ENCODE results near the gene ERMARD. TPM values are rescaled to one million over a fixed set of nuclear protein-coding genes. Genes with fewer than 3 reads are reported as not detected.

ERMARD gene
- polyA plus RNA-seq, 1 experiment = 31.8 TPM

DNA sequence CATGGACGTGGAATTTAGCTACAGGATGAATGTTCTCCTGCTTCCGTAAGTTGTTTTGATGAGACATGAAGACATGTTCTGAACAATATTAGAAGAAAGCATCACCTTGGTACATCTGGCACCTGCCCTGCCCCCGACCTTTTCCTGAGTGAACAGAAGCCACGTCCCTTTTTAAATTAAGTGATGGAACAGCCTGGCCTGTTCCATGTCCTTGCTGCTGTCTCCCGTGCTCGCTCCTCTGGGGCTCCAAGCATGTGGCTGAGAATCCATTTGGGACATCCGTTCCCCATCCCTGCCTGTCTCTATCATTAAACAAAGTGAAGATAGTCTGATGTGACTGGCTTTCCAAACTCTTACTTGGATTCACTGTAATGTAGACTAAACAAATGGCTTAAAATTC is 36.4 kb downstream of the ERMARD start:
- no peak for DNase-seq (ENCODE audit: low read depth)
- TF ChIP-seq, protein P1, sequence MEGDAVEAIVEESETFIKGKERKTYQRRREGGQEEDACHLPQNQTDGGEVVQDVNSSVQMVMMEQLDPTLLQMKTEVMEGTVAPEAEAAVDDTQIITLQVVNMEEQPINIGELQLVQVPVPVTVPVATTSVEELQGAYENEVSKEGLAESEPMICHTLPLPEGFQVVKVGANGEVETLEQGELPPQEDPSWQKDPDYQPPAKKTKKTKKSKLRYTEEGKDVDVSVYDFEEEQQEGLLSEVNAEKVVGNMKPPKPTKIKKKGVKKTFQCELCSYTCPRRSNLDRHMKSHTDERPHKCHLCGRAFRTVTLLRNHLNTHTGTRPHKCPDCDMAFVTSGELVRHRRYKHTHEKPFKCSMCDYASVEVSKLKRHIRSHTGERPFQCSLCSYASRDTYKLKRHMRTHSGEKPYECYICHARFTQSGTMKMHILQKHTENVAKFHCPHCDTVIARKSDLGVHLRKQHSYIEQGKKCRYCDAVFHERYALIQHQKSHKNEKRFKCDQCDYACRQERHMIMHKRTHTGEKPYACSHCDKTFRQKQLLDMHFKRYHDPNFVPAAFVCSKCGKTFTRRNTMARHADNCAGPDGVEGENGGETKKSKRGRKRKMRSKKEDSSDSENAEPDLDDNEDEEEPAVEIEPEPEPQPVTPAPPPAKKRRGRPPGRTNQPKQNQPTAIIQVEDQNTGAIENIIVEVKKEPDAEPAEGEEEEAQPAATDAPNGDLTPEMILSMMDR (IDR thresholded peaks at IDR 0.05; ENCODE audit: insufficient read depth, low read depth, low read length) = no peak

DNA sequence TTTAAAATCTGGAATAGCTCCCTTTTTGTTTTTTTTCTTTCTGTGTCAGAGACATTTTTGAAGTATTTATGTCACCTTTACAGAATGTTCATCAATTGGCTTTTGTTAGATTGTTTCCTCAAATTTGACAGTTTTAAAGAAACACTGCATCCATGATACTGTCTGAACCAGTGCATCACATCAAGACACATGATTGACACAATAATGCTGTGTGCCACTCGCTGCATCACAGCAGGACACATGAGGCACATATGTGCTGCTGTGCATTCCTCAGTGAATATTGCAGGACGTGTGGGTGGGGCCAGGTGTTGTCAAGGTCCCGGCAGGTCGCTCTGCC is 37.4 kb downstream of the ERMARD start:
- no peak for DNase-seq (ENCODE audit: low read depth)
- TF ChIP-seq, protein P1 (IDR thresholded peaks at IDR 0.05; ENCODE audit: insufficient read depth, low read depth, low read length) = no peak
- Histone ChIP-seq H3K27me3 (ENCODE audit: control insufficient read depth, insufficient read depth, low read length) (no peaks in the 10 kb centered on the region), H3K4me3 (ENCODE audit: low read depth, low read length) (no peak overlapping the region), H3K36me3 (ENCODE audit: control insufficient read depth, insufficient read depth, low read length) (no peaks in the 10 kb centered on the region)
- POLR2A ChIA-PET = no interaction called here
- CTCF ChIA-PET = interaction anchor here (1.4 to 3.5 kb wide), 6 partner anchors 17 to 752 kb away, joined by 3 to 39 read pairs (median 10); no protein-coding TSS in a partner anchor

More for the DNA sequence above, 36.4 kb downstream of the ERMARD start:
- no peaks in the 10 kb centered on the region for H3K36me3 ChIP-seq (ENCODE audit: control insufficient read depth, insufficient read depth, low read length)
- H3K27me3 ChIP-seq (ENCODE audit: control insufficient read depth, insufficient read depth, low read length) = no peaks in the 10 kb centered on the region
- POLR2A ChIA-PET = no interaction called here
- no peak overlapping the region for H3K4me3 ChIP-seq (ENCODE audit: low read depth, low read length)
- CTCF ChIA-PET = interaction anchor here (1.0 to 1.4 kb wide), 2 partner anchors 742 to 897 kb away, joined by 3 read pairs; no protein-coding TSS in a partner anchor

DNA sequence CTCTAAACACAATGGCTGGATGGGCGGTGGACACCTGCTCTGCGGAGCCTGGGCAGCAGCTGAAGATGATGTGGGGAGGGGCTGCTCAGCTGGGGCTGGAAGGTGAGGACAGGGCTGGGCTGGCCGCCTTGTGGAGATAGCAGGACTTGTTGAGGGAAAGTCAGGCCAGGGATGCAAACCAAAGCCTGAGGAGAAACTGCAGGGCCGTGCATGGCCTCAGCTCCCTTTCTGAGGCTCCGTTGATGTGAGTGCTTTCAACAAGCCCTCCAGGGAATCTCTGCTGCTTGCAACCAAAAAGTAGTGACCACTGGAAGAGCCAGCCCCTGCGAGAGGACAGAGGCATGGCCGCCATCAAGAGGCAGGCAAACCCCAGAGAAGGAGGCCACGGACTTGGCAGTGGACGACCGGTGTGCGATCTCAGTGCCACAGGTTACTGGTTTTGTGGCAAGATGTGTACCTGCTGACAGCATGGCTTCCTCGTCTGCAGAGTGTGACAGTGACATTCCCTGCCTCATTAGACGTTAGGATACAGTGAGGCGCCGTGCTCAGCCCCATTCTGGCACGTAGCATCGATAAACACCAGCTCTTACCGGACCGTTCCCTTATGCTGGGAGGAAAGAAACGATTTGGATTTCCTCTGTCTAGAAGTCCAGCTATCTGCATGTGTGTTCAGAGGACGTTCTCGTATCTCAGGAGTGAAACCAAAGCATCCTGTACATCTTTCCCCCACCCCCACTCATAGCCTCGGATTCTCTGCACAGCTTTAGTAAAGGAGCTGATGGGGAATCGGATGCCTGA is 37.9 kb downstream of the ERMARD start:
- TF ChIP-seq, protein P1 (IDR thresholded peaks at IDR 0.05; ENCODE audit: insufficient read depth, low read depth, low read length) = no peak
- ChIA-PET CTCF (interaction anchor here (0.6 to 3.5 kb wide), 24 partner anchors 9 to 766 kb away, joined by 3 to 52 read pairs (median 4); no protein-coding TSS in a partner anchor), POLR2A (no interaction called here)
- H3K36me3 ChIP-seq (ENCODE audit: control insufficient read depth, insufficient read depth, low read length) = no peaks in the 10 kb centered on the region
- DNase-seq (ENCODE audit: low read depth) = no peak
- peak overlapping the region; percentile 45 for H3K4me3 ChIP-seq (ENCODE audit: low read depth, low read length)
- H3K27me3 ChIP-seq (ENCODE audit: control insufficient read depth, insufficient read depth, low read length) = no peaks in the 10 kb centered on the region

DNA sequence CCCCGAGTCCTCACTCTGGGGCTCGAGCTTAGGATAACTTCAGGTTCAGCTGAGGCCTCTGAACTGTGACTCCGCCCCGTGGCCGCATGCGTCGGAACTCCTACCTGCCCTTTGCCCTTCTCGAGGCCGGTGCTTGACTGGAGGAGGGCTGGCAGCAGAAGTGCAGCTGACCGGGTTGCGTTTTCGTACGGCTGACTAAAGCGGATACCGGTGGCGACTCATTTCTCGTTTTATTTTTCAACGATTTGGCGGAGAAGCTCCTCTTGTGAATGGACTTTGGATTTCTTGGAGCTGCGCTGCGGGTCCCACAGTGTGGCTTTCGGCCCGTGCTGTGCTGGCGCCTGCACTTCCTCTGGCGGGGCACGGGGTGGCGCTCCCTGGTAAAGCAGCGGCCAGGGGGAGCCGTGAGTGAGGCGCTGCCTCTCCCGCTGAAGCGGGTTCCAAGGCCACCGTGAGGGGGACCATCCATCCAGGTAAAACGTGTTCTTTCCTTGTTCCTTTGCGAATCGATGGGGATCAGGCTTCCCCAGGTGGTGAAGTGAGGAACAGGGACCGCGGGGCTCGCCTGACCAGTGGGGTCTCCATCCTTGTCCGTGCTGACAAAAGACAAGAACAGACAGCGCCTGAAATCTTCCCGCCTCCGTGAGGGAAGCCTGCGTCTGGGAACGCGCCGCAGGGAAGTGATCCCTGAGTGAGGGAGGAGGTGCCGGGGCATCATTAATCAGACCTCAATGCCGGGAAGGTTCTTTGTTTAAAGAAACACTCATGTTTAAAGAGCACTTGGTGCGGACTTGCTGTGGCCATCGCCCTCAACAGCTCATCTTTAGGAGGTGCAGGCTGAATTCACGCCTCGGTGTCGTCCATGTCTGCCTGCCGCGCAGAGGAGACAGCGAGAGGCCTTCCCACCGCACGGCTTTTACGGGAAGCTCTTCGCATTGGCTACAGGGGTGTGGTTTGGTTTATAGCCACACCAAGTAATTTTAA is 38.8 kb downstream of the ERMARD start:
- CTCF ChIA-PET = interaction anchor here (0.6 to 3.5 kb wide), 37 partner anchors 10 to 939 kb away, joined by 3 to 52 read pairs (median 4); partner anchors contain the start of genes C6orf120 and WDR27
- TF ChIP-seq, protein P1 (IDR thresholded peaks at IDR 0.05; ENCODE audit: insufficient read depth, low read depth, low read length) = peak; percentile 99
- POLR2A ChIA-PET = no interaction called here
- H3K27me3 ChIP-seq (ENCODE audit: control insufficient read depth, insufficient read depth, low read length) = peaks cover 1% of the 10 kb centered on the region; the same call in 1 of the 2 replicates
- H3K36me3 ChIP-seq (ENCODE audit: control insufficient read depth, insufficient read depth, low read length) = no peaks in the 10 kb centered on the region
- DNase-seq (ENCODE audit: low read depth) = peak; percentile 21
- peak overlapping the region; percentile 45 for H3K4me3 ChIP-seq (ENCODE audit: low read depth, low read length)
